Activated CD4-positive, CD25-positive, alpha-beta regulatory T cell (primary cell): ENCODE measurements around the gene GNAO1.

Experiments used
- DNase-seq, 4 experiments: peaks; one replicate each; lab custom pipeline; 2025; lab: John Stamatoyannopoulos, UW

Gene GNAO1

DNA sequence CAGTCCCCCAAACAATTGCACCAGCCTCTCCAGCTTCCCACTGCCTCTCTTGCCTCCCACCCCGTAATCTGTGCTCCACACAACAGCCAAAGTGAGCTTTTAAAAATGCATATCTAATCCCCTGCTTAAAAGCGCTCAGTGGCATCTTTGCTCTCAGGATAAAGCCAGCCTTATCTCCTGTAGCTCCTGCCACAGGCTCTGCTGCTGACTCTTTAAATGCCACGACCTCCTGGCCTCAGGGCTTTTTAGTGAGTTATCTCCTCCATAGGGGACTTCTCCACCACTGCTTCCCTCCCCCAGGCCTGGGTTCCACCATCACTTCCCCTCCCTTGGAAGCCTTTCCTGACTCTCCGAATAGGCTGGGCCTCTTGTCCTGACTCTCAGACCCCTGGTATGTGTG is 98.6 kb downstream of the GNAO1 start:
- no peak for DNase-seq

DNA sequence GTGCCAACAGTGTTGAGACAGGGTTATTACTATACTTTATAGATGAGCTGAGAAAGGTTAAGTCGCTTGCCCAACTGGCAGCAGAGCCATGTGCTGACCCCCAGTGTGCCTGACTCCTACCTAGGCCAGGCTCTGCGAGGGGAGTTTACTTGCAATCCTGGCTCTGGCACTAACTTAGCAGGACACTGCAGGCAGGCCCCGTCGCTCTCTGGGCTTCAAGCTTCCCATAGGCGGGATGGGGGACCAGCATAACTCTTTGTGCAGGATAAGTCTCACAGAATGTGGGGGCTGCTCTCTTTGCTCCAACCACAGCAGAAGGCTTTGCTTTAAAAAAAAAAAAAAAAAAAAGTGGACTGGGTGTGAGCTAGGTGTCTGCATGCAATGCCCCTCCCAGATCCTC is 102.7 kb downstream of the GNAO1 start:
- DNase-seq = no peak

- DNase-seq = no peak
Measured at GRCh38 chr16:56294579-56294978, 103.3 kb downstream of the GNAO1 start.

DNA sequence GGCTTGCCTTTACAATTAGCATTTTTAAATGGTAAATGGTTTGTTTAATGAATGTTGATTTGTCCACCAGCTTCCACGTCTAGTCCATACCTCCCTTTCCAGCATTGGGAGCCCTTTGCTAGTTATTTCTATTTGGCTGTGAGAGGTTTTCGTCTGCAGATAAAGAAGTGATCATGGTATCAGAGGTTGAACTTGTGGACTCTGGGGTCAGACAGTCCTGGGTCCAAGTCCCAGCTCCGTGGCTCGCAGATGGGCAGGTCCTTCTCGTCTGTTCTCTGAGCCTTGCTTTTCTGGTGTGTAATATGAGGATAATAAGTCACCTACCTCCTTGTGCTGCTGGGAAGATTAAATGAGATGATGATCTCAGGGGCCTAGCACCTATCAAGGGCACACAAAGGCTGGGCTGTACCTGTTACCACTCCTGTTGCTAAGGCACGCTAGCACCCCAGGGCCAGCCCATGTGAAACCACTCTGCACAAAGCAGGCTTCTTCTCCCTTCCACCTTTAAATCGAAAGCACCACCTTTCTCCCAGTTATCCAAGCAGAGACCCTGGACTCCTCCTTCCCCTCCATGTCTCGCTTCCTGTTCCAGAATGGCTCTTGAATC is 103.9 kb downstream of the GNAO1 start:
- DNase-seq = no peak

- no peak for DNase-seq
Measured at GRCh38 chr16:56295739-56296527, 104.6 kb downstream of the GNAO1 start.

DNA sequence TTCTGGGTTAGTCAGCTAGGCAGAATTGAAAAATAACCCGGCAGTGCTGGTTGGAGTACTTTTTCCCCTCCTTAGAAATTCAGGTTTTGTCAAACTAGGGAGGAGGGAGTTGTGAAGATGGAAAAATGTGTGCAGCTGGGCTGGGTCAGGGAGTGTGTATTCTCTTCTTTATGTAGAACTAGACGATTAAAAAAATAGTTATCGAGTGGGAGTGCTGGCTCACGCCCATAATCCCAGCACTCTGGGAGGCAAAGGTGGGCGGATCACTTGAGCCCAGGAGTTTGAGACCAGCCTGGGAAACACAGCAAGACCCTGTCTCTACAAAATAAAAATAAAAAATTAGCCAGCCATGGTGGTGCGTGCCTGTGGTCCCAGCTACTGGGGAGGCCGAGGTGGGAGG is 106.4 kb downstream of the GNAO1 start:
- no peak for DNase-seq

GRCh38 chr16:56298116-56298515 is 106.8 kb downstream of the GNAO1 start:
- no peak for DNase-seq

- no peak for DNase-seq
Measured at GRCh38 chr16:56298948-56299596, 107.8 kb downstream of the GNAO1 start.

GRCh38 chr16:56300242-56300623 is 108.9 kb downstream of the GNAO1 start:
- DNase-seq = no peak

GRCh38 chr16:56300891-56301850 is 109.9 kb downstream of the GNAO1 start:
- DNase-seq = no peak

- no peak for DNase-seq
Measured at GRCh38 chr16:56302506-56302905, 111.2 kb downstream of the GNAO1 start.

GRCh38 chr16:56303066-56303715 is 111.9 kb downstream of the GNAO1 start:
- DNase-seq = no peak

- no peak for DNase-seq
Measured at GRCh38 chr16:56303880-56304279, 112.6 kb downstream of the GNAO1 start.

GRCh38 chr16:56305956-56306565 is 114.8 kb downstream of the GNAO1 start:
- DNase-seq = no peak

GRCh38 chr16:56306690-56307533 is 115.6 kb downstream of the GNAO1 start:
- DNase-seq = no peak

DNA sequence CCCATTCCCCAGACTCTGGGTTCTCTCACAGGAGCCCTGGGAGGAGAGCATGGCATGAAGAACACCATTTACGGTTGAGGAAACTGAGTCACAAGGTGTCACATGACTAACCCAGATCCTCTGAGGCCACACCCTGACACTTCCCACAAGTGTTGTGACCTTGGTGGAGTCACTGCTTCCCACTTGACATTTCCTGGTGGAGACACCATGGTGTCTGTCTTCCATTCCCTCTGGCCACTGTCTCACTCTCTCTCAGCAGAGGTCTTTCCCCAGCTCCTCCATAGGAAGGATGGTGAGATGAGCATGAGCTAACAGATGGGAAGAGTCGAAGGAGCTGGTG is 116.2 kb downstream of the GNAO1 start:
- DNase-seq = no peak

DNA sequence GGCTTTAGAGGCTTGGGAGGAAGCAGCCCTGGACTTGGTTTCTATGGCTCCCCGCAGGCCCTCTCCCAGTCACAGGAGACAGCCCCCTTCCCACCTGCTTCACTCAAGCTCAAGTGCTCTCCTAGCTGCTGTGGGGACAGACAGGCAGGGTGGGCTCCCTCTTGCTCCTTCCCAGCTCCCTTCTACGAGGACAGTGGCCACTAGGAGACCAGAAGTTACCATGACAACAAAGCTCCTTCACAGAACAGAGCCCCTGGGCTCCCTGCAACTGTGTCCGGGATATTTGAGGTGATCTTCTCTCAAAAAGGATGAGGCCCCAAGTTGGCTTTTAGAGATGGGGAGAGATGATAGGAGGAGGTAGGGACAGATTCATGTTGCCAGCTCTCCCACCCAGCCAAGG is 117.7 kb downstream of the GNAO1 start:
- no peak for DNase-seq

DNA sequence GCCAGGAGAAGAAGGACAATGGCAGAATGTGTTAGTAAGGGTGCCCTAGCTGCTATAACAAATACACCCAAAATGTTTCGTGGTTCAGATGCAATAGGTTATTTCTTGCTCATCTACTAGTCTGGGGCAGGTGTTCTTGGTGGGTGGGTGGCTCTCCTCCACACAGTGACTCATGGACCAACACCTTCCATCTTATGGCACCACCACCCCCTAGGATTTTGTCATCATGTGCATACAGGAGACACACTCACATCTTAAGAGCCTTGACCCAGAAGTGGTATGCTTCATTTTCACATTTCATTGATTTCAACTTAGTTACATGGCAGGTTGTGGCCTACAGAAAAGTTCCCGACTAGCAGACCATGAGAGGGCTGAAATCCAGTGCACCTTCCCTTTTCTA is 119.4 kb downstream of the GNAO1 start:
- no peak for DNase-seq

DNA sequence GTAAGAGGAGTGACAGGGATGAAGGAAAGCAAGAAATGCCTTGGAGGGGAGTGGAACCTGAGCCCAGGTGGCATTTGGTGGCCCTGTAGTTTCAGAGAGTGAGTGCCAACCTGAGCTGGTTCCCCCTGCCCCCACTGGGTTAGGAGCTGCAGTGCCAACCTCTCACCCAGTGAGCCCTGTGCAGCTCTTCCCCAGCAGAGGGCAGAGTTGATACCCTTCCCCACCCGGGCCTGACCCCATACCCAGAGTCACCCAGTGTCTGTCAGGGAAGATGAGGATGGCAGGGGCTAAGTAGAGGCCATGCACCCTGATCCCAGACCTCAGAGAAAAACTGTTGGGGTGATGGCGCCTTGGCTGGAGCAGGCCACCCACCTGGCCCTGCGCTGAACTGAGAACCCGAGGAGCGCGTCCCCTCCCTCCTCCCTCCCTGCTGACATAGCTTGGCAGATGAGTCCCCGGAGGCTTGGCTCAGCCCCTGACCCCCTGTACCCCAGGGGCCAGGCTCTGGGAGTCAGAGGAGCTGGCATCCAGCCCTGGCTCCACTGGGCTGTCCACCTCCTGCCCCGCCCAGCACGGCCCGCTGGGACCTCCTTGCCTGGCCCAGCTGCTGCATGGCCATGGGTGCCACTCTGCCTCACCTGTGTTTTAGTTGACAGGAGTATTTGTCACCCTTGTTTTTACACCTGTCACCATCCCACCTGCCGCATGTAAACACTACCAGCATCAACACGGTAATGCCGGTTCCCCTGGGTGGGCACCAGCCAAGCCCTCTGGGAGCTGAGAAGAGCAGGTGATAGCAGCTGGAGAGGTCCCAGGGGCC is 120.1 kb downstream of the GNAO1 start:
- DNase-seq = no peak

DNA sequence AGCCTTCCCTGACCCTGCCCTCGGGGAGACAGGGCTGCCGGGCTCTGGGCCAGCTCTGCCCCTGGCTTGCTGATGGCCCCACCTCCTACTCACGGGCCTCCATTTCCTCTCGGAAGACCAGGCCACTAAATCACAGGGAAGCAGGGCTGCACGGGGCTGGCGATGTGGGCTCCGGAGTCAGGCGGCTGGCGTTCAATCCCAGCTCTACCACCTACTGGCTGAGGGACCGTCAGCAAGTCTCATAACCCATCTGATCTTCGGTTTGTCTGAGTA is 120.7 kb downstream of the GNAO1 start:
- no peak for DNase-seq
